ENCODE measurements around the gene LRRC8B. TPM values are rescaled to one million over a fixed set of nuclear protein-coding genes. Genes with fewer than 3 reads are reported as not detected.

The LRRC8B gene
- total RNA-seq, 1 donor from 2014 or later, result 1.2 TPM

DNA sequence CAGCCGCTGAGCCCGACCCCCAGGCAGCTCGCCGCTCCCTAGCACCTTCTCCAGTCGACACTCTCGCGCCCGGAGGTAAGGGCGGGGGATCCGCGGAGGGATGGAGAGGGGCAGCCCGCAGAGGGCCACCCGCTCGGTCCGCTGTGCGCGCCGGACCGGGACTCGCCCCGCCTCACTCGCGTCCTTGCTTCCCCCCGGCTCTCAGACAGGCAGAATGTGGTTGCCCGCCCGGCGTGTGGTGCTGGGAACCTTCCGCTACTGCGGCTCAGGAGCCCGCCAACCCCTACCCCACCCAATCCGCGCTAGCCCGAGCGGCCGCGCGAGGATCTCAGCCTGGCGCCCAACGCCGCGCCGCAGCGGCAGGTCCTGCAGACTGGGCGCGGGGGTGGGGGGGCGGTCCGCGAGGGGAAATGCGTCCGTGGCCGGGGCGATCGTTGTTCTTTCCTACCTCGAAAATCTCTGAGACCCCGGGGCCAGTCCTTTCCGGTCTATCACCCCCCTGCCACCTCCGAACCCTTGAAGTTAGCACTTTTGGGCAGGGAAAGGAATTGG, 108.7 kb downstream of the LRRC8B start:
- TF ChIP-seq, protein P1, sequence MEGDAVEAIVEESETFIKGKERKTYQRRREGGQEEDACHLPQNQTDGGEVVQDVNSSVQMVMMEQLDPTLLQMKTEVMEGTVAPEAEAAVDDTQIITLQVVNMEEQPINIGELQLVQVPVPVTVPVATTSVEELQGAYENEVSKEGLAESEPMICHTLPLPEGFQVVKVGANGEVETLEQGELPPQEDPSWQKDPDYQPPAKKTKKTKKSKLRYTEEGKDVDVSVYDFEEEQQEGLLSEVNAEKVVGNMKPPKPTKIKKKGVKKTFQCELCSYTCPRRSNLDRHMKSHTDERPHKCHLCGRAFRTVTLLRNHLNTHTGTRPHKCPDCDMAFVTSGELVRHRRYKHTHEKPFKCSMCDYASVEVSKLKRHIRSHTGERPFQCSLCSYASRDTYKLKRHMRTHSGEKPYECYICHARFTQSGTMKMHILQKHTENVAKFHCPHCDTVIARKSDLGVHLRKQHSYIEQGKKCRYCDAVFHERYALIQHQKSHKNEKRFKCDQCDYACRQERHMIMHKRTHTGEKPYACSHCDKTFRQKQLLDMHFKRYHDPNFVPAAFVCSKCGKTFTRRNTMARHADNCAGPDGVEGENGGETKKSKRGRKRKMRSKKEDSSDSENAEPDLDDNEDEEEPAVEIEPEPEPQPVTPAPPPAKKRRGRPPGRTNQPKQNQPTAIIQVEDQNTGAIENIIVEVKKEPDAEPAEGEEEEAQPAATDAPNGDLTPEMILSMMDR (IDR thresholded peaks at IDR 0.05), result no peak
- peak; percentile 84 for DNase-seq (ENCODE audit: low spot score)
- peak overlapping the region; percentile 85 for H3K4me3 Mint-ChIP-seq (ENCODE audit: unreplicated experiment)
- no peaks in the 10 kb centered on the region for H3K27me3 Mint-ChIP-seq (ENCODE audit: low read depth)
- no peaks in the 10 kb centered on the region for H3K9me3 Mint-ChIP-seq (ENCODE audit: low read depth)
- peaks cover 24% of the 10 kb centered on the region for H3K4me1 Mint-ChIP-seq (ENCODE audit: low read depth)
- no peaks in the 10 kb centered on the region for H3K36me3 Mint-ChIP-seq (ENCODE audit: low read depth)
- no peak overlapping the region for H3K27ac Mint-ChIP-seq (ENCODE audit: unreplicated experiment)

DNA sequence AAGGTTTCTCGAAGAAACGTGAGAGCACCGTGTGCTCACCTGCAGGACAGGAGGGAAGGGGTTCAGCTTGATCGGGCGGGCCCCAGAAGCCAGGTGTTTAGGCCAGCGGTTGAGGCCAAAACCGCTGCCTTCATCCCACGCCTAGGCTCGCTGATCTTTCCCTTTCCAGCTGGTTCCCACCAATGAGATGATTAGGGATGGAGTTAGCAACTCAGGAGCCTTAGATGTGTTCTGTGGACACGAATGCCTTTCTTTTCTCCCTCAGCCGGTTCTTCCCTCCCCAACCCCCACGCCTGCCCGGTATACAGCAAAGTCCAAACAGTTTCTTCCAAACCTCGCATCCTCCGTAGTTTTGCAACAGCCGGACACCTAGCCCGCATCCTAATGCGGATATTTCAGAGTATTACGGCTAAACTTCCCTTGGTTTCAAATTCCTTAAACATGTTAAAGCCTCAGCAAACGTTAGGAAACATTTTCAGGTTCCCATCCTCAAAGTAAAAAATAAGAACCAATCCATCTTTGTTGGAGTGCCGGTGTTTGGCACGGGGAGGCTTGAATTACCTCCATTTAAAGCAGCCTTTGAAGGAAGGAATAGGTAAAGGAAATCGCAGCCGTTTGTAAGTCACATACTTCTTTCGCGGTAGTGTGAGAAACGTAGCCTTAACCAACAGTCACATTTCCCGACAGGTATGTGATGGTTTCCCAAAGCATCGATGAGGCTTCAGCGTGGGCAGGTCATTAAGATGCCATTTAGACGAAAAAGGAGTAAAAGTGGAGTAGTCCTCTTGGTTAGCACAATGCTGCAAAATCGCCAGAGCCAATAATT, 109.4 kb downstream of the LRRC8B start:
- Mint-ChIP-seq H3K9me3 (ENCODE audit: low read depth) (no peaks in the 10 kb centered on the region), H3K27ac (ENCODE audit: unreplicated experiment) (no peak overlapping the region), H3K36me3 (ENCODE audit: low read depth) (no peaks in the 10 kb centered on the region), H3K27me3 (ENCODE audit: low read depth) (no peaks in the 10 kb centered on the region), H3K4me1 (ENCODE audit: low read depth) (peaks cover 24% of the 10 kb centered on the region), H3K4me3 (ENCODE audit: unreplicated experiment) (peak overlapping the region; percentile 85)
- TF ChIP-seq, protein P1 (IDR thresholded peaks at IDR 0.05), result no peak
- DNase-seq (ENCODE audit: low spot score), result no peak

DNA sequence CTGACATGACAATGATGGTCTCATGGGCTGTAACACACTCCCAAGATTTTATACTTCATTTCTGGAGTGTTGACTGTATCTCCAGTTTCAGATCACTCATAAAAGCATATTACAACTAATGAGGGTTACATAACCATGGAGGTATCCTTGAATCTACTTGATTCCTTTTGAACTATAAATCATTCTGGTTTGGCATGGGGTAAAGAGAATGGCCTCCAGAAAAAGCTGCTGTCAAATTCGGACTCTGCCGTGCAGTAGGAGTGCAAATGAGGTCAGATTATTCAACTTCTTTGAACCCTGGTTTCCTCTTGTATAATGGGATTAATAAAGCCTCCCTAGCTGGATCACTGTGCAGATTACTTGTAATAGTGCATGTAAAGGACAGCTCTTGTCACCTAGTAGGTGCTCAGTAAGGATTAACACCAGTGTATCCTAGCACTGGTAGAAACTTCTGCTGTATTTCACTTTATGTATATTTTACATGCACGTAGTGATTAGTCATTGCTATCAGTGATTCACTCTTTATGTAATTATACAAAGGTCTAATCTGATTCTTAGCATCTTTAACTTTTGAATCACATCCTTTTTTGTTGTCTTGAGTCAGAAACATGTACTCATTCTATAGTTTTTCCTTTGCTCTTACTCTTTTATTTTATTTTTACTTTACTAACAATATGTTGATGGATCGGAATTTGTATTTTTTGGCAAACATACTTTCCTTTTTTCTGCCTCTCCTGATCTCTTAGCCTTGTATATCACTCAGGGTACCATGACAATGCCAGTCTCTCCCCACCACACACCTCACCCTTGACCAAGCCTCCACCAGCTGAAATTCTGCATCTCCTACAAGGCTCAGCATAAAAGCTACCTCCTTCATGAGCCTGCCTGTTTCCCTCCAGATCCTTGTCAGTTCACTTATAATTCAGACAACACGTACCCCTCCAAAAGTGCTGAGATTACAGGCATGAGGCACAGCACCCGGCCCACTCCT, 111.5 kb downstream of the LRRC8B start:
- Mint-ChIP-seq H3K4me3 (ENCODE audit: unreplicated experiment) (no peak overlapping the region), H3K9me3 (ENCODE audit: low read depth) (no peaks in the 10 kb centered on the region), H3K36me3 (ENCODE audit: low read depth) (no peaks in the 10 kb centered on the region), H3K27me3 (ENCODE audit: low read depth) (no peaks in the 10 kb centered on the region), H3K27ac (ENCODE audit: unreplicated experiment) (no peak overlapping the region), H3K4me1 (ENCODE audit: low read depth) (peaks cover 24% of the 10 kb centered on the region)
- TF ChIP-seq, protein P1 (IDR thresholded peaks at IDR 0.05), result no peak
- DNase-seq (ENCODE audit: low spot score), result no peak

- Mint-ChIP-seq H3K27ac (ENCODE audit: unreplicated experiment) (no peak overlapping the region), H3K9me3 (ENCODE audit: low read depth) (no peaks in the 10 kb centered on the region), H3K4me3 (ENCODE audit: unreplicated experiment) (no peak overlapping the region), H3K36me3 (ENCODE audit: low read depth) (no peaks in the 10 kb centered on the region), H3K4me1 (ENCODE audit: low read depth) (peaks cover 16% of the 10 kb centered on the region), H3K27me3 (ENCODE audit: low read depth) (no peaks in the 10 kb centered on the region)
- TF ChIP-seq, protein P1 (IDR thresholded peaks at IDR 0.05), result no peak
- DNase-seq (ENCODE audit: low spot score), result no peak
Observed at GRCh38 chr1:89637496-89637895, 112.9 kb downstream of the LRRC8B start.

DNA sequence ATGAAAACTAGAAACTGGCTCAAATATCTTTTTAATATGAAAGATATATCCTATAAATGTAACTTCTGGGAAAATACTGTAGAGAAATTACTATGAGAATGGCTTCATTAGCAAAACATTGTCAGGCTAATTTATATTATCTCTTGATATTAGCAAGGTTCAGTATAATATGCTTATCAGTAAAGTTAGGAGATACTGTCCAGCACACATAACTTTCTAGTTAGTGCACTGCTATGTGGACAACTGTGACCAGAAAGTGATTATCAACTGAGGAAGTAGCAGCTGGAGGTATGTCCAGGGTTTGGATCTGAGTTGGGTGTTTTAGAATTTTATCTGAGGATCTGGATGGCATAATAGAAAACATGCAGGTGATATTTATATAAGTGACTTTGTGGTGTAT, 115.8 kb downstream of the LRRC8B start:
- TF ChIP-seq, protein P1 (IDR thresholded peaks at IDR 0.05), result no peak
- Mint-ChIP-seq H3K36me3 (ENCODE audit: low read depth) (peaks cover 3% of the 10 kb centered on the region), H3K27me3 (ENCODE audit: low read depth) (no peaks in the 10 kb centered on the region), H3K4me1 (ENCODE audit: low read depth) (peaks cover 7% of the 10 kb centered on the region), H3K4me3 (ENCODE audit: unreplicated experiment) (no peak overlapping the region), H3K27ac (ENCODE audit: unreplicated experiment) (no peak overlapping the region), H3K9me3 (ENCODE audit: low read depth) (peaks cover 5% of the 10 kb centered on the region)
- DNase-seq (ENCODE audit: low spot score), result no peak
